Prostate gland (tissue), 2 donors: ENCODE results near the gene OR8D1.

Experiments used
- CTCF ChIP-seq, 4 experiments: fragments of 200-600 bp in 2 of 4; fragments of 450-650 bp in 2 of 4; sonication (generic) in 2 of 4; IDR thresholded peaks; 1 replicate in 3 of 4; 2 replicates in 1 of 4; pipeline ENCODE4 v1.5.1; 2016 to 2019; ENCODE audit warnings: antibody characterized with exemption in 4 of 4, mild to moderate bottlenecking in 2 of 4, moderate library complexity in 2 of 4
- POLR2A ChIP-seq: fragments of 450-650 bp; IDR thresholded peaks from one replicate; pipeline ENCODE4 v1.6.1; 2016; ENCODE audit warnings: antibody characterized with exemption, mild to moderate bottlenecking
- POLR2AphosphoS5 ChIP-seq: sonication (generic); formaldehyde crosslinking; IDR thresholded peaks from one replicate; pipeline ENCODE4 v1.6.1; 2017; ENCODE audit warnings: antibody characterized with exemption

- TF ChIP-seq CTCF (IDR thresholded peaks at IDR 0.05) (no peak), POLR2A (no peak), POLR2AphosphoS5 (no peak)
Measured at GRCh38 chr11:124285610-124286344, 28.0 kb downstream of the OR8D1 start.
